Measurements from ENCODE around the gene GRPEL2. TPM values are rescaled to one million over a fixed set of nuclear protein-coding genes. Genes with fewer than 3 reads are reported as not detected.
"Not testable (repeated sequence)": the region's sequence is repeated elsewhere in the genome, so short reads cannot be mapped to it uniquely, and the experiment has no call there.

Gene GRPEL2
- total and polyA plus RNA-seq, 3 donors from 2014 or later: 11.6 to 14.3 (median 13.3) TPM

DNA sequence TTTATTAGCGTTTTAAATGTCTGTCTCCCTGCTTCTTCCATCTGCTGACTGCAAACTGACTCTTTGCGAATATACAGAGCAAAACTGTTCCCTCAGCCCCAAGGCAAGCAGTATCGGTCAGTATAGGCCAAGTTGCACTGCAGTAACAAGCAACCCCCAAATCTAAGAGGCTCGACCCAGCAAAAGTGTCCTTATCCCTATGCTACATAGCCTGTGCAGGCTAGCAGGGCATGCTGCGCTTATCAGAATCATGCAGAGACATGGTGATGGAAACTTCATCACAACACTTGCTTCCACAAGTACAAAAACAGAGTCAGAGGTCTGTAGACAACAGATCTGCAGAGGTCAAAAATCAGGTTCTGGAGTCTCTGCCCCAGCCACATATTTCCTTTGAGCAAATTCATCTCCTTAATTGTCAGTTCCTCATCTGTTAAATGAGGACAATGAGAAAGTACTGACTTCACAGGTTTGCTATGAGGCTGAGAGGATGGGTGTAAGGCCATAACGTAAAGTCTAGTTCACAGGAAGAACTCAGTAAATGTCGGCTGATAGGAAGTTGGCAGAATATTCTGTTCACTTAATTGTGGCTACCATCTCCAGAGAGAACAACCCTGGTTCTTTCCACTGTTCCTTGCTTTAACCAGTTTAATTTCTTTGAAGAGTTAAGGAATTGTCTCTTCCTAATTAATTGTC lies 43.3 kb downstream of the GRPEL2 start:
- Histone ChIP-seq H3K4me1 (peaks cover 39% of the 10 kb centered on the region), H3K27me3 (no peaks in the 10 kb centered on the region), H3K4me3 (no peak overlapping the region), H3K36me3 (ENCODE audit: low read depth, missing control alignments) (no peaks in the 10 kb centered on the region), H3K27ac (peak overlapping the region in 1 of 2 donors; percentile 91), H3K9me3 (no peaks in the 10 kb centered on the region)
- 59 to 69% methylated on average over 7 of the region's 7 CpGs for WGBS, 2 donors
- intact Hi-C loops (cut with DNase I; ENCODE audit: low total_unique reads): no loop called here
- no peak for TF ChIP-seq CTCF (IDR thresholded peaks at IDR 0.05)
- no peak for DNase-seq

DNA sequence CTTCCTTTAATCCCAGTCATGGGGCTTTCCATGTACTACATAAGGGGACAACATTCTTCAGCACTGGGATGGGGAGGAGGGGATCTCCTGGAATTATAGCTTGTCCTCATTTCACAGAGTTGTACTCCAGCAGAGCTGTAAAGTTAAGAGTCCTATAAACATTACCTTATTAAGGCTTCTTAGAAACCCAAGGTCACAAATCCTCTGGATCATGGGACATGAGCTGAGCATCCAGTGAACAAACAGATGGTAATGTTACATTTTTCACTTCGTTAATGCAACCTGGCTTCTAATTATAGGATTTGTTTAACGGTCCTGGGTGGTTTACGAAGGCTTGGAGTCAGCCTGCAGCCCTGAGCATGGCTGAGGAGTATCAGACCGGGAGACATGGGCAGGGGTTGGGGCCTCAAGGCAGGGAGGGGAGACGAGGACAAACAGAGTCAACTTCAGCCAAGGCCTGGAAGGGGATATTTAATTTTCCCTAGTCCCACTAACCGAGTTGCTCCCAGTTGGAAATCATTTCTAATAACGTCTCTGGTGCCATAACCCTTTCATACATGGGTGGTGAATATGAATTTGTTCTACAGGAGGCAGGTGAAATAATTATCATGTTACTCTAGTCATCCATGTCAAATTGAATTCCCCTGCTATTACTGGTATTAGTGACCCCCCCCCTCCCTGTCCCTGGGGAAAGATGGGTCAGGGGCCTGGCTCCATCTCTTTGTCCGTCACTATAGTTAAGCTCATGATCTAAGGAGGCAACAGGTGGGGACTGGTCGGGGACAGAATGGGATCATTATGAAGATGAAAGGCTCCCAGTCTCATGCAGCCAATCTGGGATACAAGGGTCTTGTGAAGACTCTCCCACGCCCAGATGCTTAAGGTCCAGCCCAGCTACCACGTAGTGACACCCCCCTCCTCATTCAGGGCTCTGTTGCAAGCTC lies 44.5 kb downstream of the GRPEL2 start:
- WGBS, 2 donors: 67 to 73% methylated on average over 11 of the region's 11 CpGs
- no peak for TF ChIP-seq POLR2A (IDR thresholded peaks at IDR 0.05)
- TF ChIP-seq CTCF (IDR thresholded peaks at IDR 0.05): no peak

DNA sequence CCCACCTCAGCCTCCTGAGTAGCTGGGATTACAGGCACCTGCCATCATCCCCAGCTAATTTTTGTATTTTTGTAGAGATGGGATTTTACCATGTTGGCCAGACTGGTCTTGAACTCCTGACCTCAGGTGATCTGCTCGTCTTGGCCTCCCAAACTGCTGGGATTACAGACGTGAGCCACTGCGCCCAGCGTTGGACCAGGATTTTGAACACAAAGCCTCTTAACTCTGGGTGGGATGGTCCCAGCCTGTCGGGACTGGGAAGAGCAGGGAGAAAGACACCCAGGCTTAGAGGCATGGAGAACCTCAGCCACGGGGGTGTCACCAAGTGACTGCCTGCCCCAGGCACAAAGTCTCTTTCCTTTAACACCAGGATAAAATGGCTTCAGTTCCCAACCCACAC lies 45.8 kb downstream of the GRPEL2 start:
- H3K4me3 ChIP-seq; DNase-seq; H3K27me3 ChIP-seq; intact Hi-C loops (cut with DNase I; ENCODE audit: low total_unique reads); H3K9me3 ChIP-seq; H3K36me3 ChIP-seq (ENCODE audit: low read depth, missing control alignments); H3K27ac ChIP-seq: not testable (repeated sequence)
- H3K4me1 ChIP-seq: peaks cover 21% of the 10 kb centered on the region
- WGBS, 2 donors: 86 to 90% methylated on average over 6 of the region's 6 CpGs

More for the DNA sequence above, 44.5 kb downstream of the GRPEL2 start:
- H3K4me3 ChIP-seq: no peak overlapping the region
- H3K36me3 ChIP-seq (ENCODE audit: low read depth, missing control alignments): no peaks in the 10 kb centered on the region
- no peak for DNase-seq
- peak overlapping the region in 1 of 2 donors; percentile 14 for H3K27ac ChIP-seq
- intact Hi-C loops (cut with DNase I; ENCODE audit: low total_unique reads): no loop called here
- no peaks in the 10 kb centered on the region for H3K9me3 ChIP-seq
- H3K27me3 ChIP-seq: no peaks in the 10 kb centered on the region
- H3K4me1 ChIP-seq: peaks cover 30% of the 10 kb centered on the region

- no peak for DNase-seq
- WGBS, 2 donors: 83 to 85% methylated on average over 6 of the region's 6 CpGs
- Histone ChIP-seq H3K4me1 (peaks cover 17% of the 10 kb centered on the region), H3K9me3 (no peaks in the 10 kb centered on the region), H3K36me3 (ENCODE audit: low read depth, missing control alignments) (no peaks in the 10 kb centered on the region), H3K4me3 (no peak overlapping the region), H3K27ac (no peak overlapping the region), H3K27me3 (no peaks in the 10 kb centered on the region)
- no peak for TF ChIP-seq POLR2A (IDR thresholded peaks at IDR 0.05)
- no peak for TF ChIP-seq CTCF (IDR thresholded peaks at IDR 0.05)
- intact Hi-C loops (cut with DNase I; ENCODE audit: low total_unique reads): no loop called here
Observed at GRCh38 chr5:149391524-149391923, 46.2 kb downstream of the GRPEL2 start.

GRCh38 chr5:149392718-149393117 lies 47.4 kb downstream of the GRPEL2 start:
- Histone ChIP-seq H3K4me1 (peaks cover 8% of the 10 kb centered on the region), H3K27me3 (no peaks in the 10 kb centered on the region), H3K4me3 (no peak overlapping the region), H3K36me3 (ENCODE audit: low read depth, missing control alignments) (no peaks in the 10 kb centered on the region), H3K27ac (no peak overlapping the region), H3K9me3 (no peaks in the 10 kb centered on the region)
- 59 to 78% methylated on average over 16 to 19 of the region's 19 CpGs for WGBS, 2 donors
- no peak for TF ChIP-seq POLR2A (IDR thresholded peaks at IDR 0.05)
- DNase-seq: no peak
- intact Hi-C loops (cut with DNase I; ENCODE audit: low total_unique reads): no loop called here

GRCh38 chr5:149394996-149395395 lies 49.7 kb downstream of the GRPEL2 start:
- H3K27ac ChIP-seq; intact Hi-C loops (cut with DNase I; ENCODE audit: low total_unique reads); H3K9me3 ChIP-seq; DNase-seq; H3K36me3 ChIP-seq (ENCODE audit: low read depth, missing control alignments); H3K4me1 ChIP-seq; H3K27me3 ChIP-seq; H3K4me3 ChIP-seq: not testable (repeated sequence)
